Caki2 (cell line): ENCODE data around the gene SPNS3. TPM values are rescaled to one million over a fixed set of nuclear protein-coding genes. Genes with fewer than 3 reads are reported as not detected.

Experiments used
- DNase-seq: peaks from one replicate; pipeline ENCODE4 v3.0.0-alpha.2; 2015; ENCODE audit warnings: low read depth
- in situ Hi-C: cut with HindIII; loops from 2 replicates; pipeline ENCODE4 v1.10.0; 2016; ENCODE audit warnings: low sequenced_read_pairs, low pct_unique_long_range_greater_than_20kb, mixed read lengths
- total RNA-seq: library from RNA; depleted of rRNA; stranded (reverse); fragments of >200 nt; shearing (Covaris generic); gene quantifications from 2 replicates; pipeline ENCODE4 v1.2.3, GENCODE V29; 2014; ENCODE audit warnings: low replicate concordance; rRNA removed

Gene SPNS3
- 2.7 TPM in 1 of 2 replicates, not detected in the other for total RNA-seq

DNA sequence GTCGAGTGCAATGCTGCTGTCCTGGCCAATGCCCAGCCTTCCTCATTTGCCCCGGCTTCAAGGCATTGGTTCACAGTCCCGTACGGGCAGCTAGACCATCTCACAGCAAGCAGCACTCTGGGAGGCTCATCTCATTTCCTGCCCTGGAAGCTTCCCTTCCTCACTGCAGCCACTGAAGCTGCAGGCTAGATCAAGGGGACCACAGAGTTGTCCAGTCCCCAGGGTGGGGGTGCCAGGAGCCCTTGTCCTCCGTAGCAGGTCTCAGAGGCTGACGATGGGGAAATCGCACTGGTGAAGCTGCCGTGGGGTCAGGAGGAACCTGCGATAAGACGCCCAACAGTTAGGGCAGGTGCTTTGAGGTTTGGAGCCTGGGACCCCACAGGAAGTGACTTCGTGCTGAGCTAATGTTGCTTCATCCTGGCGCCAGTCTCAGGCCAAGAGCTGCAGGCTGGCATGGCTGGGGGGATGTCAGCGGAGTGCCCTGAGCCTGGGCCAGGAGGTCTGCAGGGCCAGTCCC lies at the start of gene SPNS3:
TSS of gene SPNS3 (plus strand) at position 426 of the 517 bp plus-strand sequence. CDS start at position 454, 28 bp downstream.
- in situ Hi-C loops: no loop called here
- DNase-seq: no peak

- in situ Hi-C loops: no loop called here
- DNase-seq: no peak
These were observed 47.3 kb upstream of the SPNS3 start for GRCh38 chr17:4386406-4386805.

GRCh38 chr17:4387137-4387536 lies 46.6 kb upstream of the SPNS3 start:
- in situ Hi-C loops: no loop called here
- no peak for DNase-seq

- DNase-seq: no peak
- in situ Hi-C loops: no loop called here
These were observed 44.7 kb upstream of the SPNS3 start for GRCh38 chr17:4389079-4389478.

GRCh38 chr17:4393806-4394205 lies 39.9 kb upstream of the SPNS3 start:
- in situ Hi-C loops: no loop called here
- no peak for DNase-seq

- DNase-seq: no peak
- in situ Hi-C loops: no loop called here
These were observed 39.3 kb upstream of the SPNS3 start for GRCh38 chr17:4394208-4395110.

DNA sequence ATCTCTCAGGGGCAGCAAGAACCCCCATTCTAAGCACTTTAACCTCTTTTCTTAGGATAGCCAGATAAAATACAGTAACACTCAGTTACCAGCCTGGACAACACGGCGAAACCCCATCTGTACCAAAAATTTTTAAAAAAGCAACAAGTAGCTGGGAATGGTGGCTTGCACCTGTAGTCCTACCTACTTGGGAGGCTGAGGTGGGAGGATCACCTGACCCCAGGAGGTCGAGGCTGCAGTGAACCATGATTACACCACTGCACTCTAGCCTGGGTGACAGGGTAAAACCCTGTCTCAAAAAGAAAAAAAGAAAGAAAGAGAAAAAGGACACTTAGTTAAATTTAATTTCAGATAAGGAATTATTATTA lies 38.6 kb upstream of the SPNS3 start:
- in situ Hi-C loops: no loop called here
- no peak for DNase-seq

GRCh38 chr17:4397840-4398239 lies 35.9 kb upstream of the SPNS3 start:
- in situ Hi-C loops: no loop called here
- DNase-seq: no peak

DNA sequence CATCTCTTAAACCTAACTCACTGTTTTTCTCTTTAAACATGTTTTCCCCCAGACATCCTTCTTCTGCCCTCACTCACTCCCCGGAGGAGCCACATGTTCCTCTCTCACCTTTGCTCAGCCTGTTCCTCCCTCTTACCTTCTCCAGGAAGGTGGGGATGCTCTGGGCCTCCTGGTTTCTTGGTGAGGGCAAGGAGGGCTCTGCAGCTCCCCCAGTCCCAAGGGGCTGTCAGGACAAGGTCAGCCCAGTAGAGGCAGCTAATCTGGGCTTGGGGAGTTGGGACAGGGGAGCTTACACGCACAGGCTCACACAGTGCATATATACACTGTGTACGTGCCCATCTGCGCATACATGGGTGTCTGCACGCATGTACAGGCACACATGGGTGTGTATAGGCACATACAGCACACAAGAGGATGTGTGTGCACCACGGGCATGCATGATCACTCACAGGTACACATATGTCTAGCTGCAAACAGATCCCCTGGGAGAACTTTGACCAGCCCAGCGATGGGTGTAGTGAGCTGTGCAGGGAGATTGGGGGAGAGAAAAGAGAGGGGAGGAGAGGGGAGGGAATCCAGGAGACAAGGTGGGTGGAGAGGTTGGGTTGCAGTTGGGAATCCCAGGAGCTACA lies 28.6 kb upstream of the SPNS3 start:
- no peak for DNase-seq
- in situ Hi-C loops: no loop called here

DNA sequence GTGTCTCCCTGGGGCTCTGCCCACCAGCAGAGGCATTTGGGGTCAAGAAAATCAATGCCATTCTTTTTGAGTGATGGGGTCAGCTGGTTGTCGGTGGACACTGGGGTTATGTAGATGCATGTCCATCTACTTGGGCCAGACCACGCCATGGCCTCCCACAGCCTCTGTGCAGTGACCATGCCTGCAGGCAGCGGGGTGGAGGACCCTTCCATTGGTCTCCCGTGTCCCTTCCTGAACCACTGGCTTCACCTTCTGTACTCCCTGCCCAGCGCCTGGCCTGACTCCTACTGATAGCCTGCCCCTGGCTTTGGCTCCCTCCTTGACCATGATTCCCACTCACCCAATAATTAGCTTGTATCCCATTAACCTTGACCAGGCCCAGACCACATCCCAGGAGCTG lies 28.0 kb upstream of the SPNS3 start:
- no peak for DNase-seq
- in situ Hi-C loops: no loop called here

DNA sequence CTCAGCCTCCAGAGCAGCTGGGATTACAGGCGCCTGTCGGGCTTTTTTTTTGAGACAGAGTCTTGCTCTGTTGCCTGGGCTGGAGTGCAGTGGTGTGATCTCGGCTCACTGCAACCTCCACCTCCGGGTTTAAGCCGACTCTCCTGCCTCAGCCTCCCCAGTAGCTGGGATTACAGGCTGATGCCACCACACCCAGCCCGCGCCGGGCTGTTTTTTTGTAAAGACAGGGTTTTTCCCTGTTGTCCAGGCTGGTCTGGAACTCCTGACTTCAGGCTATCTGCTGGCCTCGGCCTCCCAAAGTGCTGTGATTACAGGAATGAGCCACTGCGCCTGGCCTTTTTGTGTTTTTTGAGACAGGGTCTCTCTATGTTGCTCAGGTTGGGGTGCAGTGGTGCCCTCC lies 27.4 kb upstream of the SPNS3 start:
- no peak for DNase-seq
- in situ Hi-C loops: no loop called here

- in situ Hi-C loops: no loop called here
- no peak for DNase-seq
These were observed 26.5 kb upstream of the SPNS3 start for GRCh38 chr17:4407216-4407615.

DNA sequence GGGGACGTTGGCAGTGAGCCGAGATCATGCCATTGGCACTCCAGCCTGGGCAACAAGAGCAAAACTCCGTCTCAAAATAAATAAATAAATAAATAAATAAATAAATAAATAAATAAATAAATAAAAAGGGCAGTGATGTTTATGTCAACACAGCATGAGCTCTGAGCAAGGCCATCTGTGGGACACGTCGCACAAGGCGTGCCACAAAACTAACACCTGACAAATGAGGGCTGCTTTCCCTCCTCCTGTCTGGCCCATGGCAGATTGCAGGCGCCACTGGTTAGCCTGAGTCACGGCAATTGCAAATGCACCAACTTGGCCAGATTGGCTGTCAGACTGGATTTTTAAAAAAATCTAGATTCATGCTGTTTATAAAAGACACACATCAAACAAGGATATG lies 25.9 kb upstream of the SPNS3 start:
- in situ Hi-C loops: no loop called here
- DNase-seq: no peak

DNA sequence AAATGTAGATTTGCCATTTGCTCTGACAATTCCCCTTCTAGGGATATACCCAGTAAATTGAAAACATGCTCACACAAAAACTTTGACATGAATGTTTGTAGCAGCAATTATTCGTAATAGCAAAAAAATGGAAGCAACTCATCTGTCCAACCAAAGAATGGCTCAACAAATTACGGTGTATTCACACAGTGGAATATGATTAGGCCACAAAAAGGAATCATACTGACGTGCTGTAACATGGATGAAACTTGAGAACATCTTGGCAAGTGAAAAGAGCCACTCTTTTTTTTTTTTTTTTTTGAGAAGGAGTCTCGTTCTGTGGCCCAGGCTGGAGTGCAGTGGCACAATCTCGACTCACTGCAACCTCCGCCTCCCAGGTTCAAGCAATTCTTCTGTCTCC lies 24.1 kb upstream of the SPNS3 start:
- in situ Hi-C loops: no loop called here
- DNase-seq: no peak

DNA sequence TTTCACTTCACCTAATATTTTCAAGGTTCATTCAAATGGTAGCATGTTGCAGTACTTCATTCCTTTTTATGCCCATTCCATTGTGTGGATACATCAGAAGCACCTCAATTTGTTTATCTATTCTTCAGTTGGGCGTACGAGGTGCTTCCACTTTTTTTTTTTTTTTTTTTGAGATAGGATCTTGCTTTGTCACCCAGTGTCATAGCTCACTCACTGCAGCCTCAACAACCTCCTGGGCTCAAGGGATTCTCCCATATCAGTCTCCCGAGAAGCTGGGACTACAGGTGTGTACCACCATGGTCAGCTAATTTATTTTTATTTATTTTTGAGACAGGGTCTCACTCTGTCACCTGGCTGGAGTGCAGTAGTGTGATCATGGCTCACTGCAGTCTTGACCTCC lies 22.5 kb upstream of the SPNS3 start:
- in situ Hi-C loops: no loop called here
- no peak for DNase-seq

- DNase-seq: peak; percentile 64
- in situ Hi-C loops: no loop called here
These were observed 20.6 kb upstream of the SPNS3 start for GRCh38 chr17:4412933-4413831.

DNA sequence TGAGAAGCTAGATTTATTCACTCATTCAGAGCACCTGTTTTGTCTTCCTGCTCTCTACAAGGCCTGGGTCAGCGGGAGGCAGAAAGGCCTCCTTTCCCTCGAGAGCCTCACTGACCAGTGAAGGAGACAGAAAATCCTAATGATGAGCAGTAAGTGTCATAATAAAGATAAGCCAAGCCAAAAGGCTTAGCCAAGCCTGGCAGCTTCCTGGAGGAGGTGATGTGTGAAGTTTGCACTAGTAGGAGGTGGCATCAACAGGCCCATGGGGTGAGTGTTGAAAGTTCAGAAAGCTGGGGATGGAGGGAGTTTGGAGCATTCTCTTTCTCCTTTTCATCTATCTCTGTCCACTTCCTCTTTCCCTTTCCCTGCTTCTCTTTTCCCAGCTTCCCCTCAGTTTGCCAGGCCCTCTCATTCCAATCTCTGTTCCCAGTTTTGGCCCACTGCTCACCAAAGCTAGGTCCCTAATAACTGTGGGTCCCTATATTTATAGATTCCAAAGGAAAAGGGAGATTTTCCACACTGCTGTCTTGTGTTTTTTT lies 16.5 kb upstream of the SPNS3 start:
- in situ Hi-C loops: no loop called here
- DNase-seq: no peak

DNA sequence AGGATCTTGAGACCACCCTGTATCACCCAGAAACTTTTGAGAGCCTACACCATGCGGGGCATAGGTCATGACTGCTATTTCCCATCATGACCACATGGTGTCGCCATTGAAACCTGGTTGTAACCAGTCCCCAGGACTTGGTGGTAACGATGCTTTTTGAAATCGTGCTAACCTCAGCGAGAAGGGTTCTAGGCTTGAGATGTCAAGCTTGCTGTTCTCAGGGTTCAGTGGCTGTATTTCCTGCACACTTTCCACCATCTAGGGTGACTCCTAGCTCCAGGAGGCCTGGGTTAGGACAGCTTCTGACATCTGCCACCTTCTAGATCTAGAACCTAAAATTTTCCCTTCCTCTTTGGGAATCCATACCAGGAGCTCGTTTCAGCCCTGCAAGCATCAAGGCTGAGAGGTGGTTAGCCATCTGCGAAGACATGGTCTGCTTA lies 13.0 kb upstream of the SPNS3 start:
- in situ Hi-C loops: no loop called here
- peak; percentile 42 for DNase-seq
